Measurements from ENCODE around the gene TRIM36.

DNA sequence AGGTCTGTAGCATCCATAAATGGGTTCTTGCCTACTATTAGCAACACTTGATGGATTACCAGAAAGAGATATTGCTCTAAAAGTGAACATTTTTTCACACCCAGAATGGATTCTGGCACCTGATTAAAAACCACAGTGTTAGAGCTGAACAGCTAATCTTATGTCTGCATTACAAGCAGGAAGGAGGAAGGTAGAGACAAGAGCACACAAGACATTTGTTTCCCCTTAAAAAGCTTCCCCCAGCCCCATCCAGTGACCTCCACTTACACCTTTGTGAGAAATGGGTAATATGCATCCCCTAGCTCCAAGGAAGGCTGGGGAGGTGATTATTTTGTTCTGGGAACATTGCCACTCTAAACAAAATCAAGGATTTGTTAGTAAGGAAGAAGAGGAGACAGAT is 12.0 kb upstream of the TRIM36 start:
- TF ChIP-seq, protein P1, sequence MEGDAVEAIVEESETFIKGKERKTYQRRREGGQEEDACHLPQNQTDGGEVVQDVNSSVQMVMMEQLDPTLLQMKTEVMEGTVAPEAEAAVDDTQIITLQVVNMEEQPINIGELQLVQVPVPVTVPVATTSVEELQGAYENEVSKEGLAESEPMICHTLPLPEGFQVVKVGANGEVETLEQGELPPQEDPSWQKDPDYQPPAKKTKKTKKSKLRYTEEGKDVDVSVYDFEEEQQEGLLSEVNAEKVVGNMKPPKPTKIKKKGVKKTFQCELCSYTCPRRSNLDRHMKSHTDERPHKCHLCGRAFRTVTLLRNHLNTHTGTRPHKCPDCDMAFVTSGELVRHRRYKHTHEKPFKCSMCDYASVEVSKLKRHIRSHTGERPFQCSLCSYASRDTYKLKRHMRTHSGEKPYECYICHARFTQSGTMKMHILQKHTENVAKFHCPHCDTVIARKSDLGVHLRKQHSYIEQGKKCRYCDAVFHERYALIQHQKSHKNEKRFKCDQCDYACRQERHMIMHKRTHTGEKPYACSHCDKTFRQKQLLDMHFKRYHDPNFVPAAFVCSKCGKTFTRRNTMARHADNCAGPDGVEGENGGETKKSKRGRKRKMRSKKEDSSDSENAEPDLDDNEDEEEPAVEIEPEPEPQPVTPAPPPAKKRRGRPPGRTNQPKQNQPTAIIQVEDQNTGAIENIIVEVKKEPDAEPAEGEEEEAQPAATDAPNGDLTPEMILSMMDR (IDR thresholded peaks at IDR 0.05): no peak
- TF ChIP-seq EP300 (IDR thresholded peaks at IDR 0.05): no peak
- TF ChIP-seq POLR2AphosphoS5 (IDR thresholded peaks at IDR 0.05): no peak
